K562 (cell line): ENCODE measurements around the gene RNF207. TPM values are rescaled to one million over a fixed set of nuclear protein-coding genes. Genes with fewer than 3 reads are reported as not detected.

ENCODE experiments used
- ATAC-seq: fragments of 200-7000 bp; cut with Tn5 transposase; 3 replicates; pipeline ENCODE4 v1.9.1; 2020; ENCODE audit warnings: moderate library complexity
- BruUV-seq: library from RNA; stranded (reverse); fragments of 400-500 nt; replicated peaks from 2 replicates; lab custom pipeline; 2021; lab: Mats Ljungman, UMichigan
- CTCF ChIA-PET: fragments of 300-600 bp; formaldehyde crosslinking; extraction: SDS; loops from one replicate; lab custom pipeline; 2021; ENCODE audit warnings: low intra/inter-chr PET ratio; lab: Yijun Ruan, JAX
- POLR2A ChIA-PET: fragments of 300-600, 350-650 bp; sonication (Branson Sonifier 250); formaldehyde crosslinking; extraction: SDS; loops from one replicate; lab custom pipeline; 2021; ENCODE audit warnings: antibody characterized with exemption, inconsistent platforms; lab: Yijun Ruan, JAX
- DNase-seq, 4 experiments: peaks; one replicate each; pipeline versions ENCODE4 v3.0.0 to v3.0.0-alpha.2; 2011 to 2018; ENCODE audit warnings: low spot score in 3 of 4, mixed read lengths in 3 of 4; ENCODE audit errors: extremely low read depth in 1 of 4
- FAIRE-seq: peaks from 2 replicates; lab custom pipeline; 2011; peaks lifted over from hg19 to GRCh38; lab: Jason Lieb, UNC
- H2AFZ ChIP-seq: 2 replicates; pipeline ENCODE4 v1.6.0; 2011; ENCODE audit warnings: low read depth, low read length, control low read depth, inconsistent platforms
- H3K27ac ChIP-seq: fragments of 200-600 bp; 3 replicates; pipeline ENCODE4 v1.8.0; 2011; ENCODE audit warnings: low read depth, mild to moderate bottlenecking, control low read depth, inconsistent platforms, low read length, moderate library complexity, mixed read lengths; ENCODE audit errors: extremely low read depth
- H3K27me3 ChIP-seq, 2 experiments: fragments of 300-600 bp in 1 of 2; 2 replicates in 1 of 2; 3 replicates in 1 of 2; pipeline versions ENCODE4 v1.6.0 to v1.8.0; 2011; ENCODE audit warnings: inconsistent platforms in 2 of 2, low read length in 2 of 2, mild to moderate bottlenecking in 1 of 2, mixed read lengths in 1 of 2, moderate library complexity in 1 of 2; ENCODE audit not compliant: control insufficient read depth in 2 of 2, insufficient read depth in 2 of 2
- H3K36me3 ChIP-seq: fragments of 300-600 bp; 3 replicates; pipeline ENCODE4 v1.8.0; 2011; ENCODE audit warnings: mild to moderate bottlenecking, low read length, inconsistent platforms; ENCODE audit not compliant: control insufficient read depth, insufficient read depth
- H3K4me1 ChIP-seq, 2 experiments: fragments of 200-600 bp in 1 of 2; replicated peaks in 1 of 2; 2 replicates in 1 of 2; 3 replicates in 1 of 2; pipeline versions ENCODE4 v1.5.1 to v1.8.0; 2011; ENCODE audit warnings: inconsistent platforms in 2 of 2, low read length in 2 of 2, mild to moderate bottlenecking in 1 of 2, mixed read lengths in 1 of 2, moderate library complexity in 1 of 2; ENCODE audit not compliant: control insufficient read depth in 2 of 2, insufficient read depth in 2 of 2
- H3K4me2 ChIP-seq: 2 replicates; pipeline ENCODE4 v1.6.1; 2011; ENCODE audit warnings: low read length, control low read depth, inconsistent platforms, mixed read lengths; ENCODE audit not compliant: insufficient read depth
- H3K4me3 ChIP-seq: fragments of 200-600 bp; sonication (generic), shearing (Covaris generic); 2 replicates; pipeline ENCODE4 v1.5.1; 2016; ENCODE audit warnings: control low read depth, inconsistent platforms
- H3K79me2 ChIP-seq: fragments of 200-600 bp; 3 replicates; pipeline ENCODE4 v1.8.0; 2011; ENCODE audit warnings: low read length, inconsistent platforms; ENCODE audit not compliant: control insufficient read depth, insufficient read depth
- H3K9ac ChIP-seq, 2 experiments: 2 replicates each; pipeline versions ENCODE4 v1.6.0 to v1.6.1; 2011; ENCODE audit warnings: low read depth in 2 of 2, low read length in 2 of 2, control low read depth in 1 of 2, inconsistent platforms in 1 of 2, mild to moderate bottlenecking in 1 of 2, mixed read lengths in 1 of 2; ENCODE audit not compliant: insufficient read depth in 1 of 2
- H3K9me1 ChIP-seq: one replicate; pipeline ENCODE4 v1.6.0; 2011; ENCODE audit warnings: inconsistent platforms, mild to moderate bottlenecking, low read length, moderate library complexity; ENCODE audit not compliant: control insufficient read depth, insufficient read depth
- H3K9me3 ChIP-seq: replicated peaks from 2 replicates; pipeline ENCODE4 v1.5.1; 2011; ENCODE audit warnings: low read depth, low read length, inconsistent platforms; ENCODE audit not compliant: control insufficient read depth, insufficient read depth
- H4K20me1 ChIP-seq: replicated peaks from 2 replicates; pipeline ENCODE4 v1.6.1; 2011; ENCODE audit warnings: low read length, inconsistent platforms, mixed read lengths; ENCODE audit not compliant: control insufficient read depth, insufficient read depth
- WGBS: fragments of 100-300 bp; shearing (Covaris generic); methylation state at CpG from one replicate; pipeline ENCODE4 v1.1.6; 2016; ENCODE audit warnings: low coverage, mixed read lengths; ENCODE audit not compliant: insufficient coverage; ENCODE audit errors: missing lambda C conversion rate; 5-methylcytosine and 5-hydroxymethylcytosine counted together
- in situ Hi-C: fragments of 300-500 bp; cut with MboI; formaldehyde crosslinking; loops from 4 replicates; pipeline ENCODE4 v1.15.0; 2018; ENCODE audit warnings: inconsistent platforms, mixed read lengths
- intact Hi-C: fragments of 100-400 bp; cut with micrococcal nuclease; formaldehyde crosslinking; loops from 2 replicates; pipeline ENCODE4 v1.14.2; 2022
- polyA plus RNA-seq, 8 experiments: library from polyadenylated mRNA; depleted of rRNA in 4 of 8; stranded (reverse) in 5 of 8; unstranded in 3 of 8; fragments of >200 nt; fragmentation: Nextera tagmentation in 2 of 8; fragmentation: Illumina TruSeq in 1 of 8; extraction: Ambion mirVana in 2 of 8; extraction: Trizol in 1 of 8; gene quantifications; 2 replicates each; pipeline versions ENCODE4 v1.2.1 to v1.2.3, GENCODE V29; 2011 to 2014; ENCODE audit warnings: inconsistent platforms in 1 of 8, missing spikeins in 1 of 8
- total RNA-seq, 7 experiments: library from RNA; depleted of rRNA in 6 of 7; stranded (reverse); fragments of >200 nt in 6 of 7; fragmentation: Illumina TruSeq in 2 of 7; extraction: Trizol in 2 of 7; gene quantifications; 2 replicates each; pipeline versions ENCODE4 v1.2.1 to v1.2.3, GENCODE V29; 2011 to 2021; ENCODE audit warnings: low replicate concordance in 1 of 7
- TF ChIP-seq, protein P1 (sequence below): sonication (generic); formaldehyde crosslinking; IDR thresholded peaks from 2 replicates; pipeline ENCODE4 v1.8.0; 2023; ENCODE audit warnings: missing genetic modification reagents, mild to moderate bottlenecking, borderline replicate concordance

The RNF207 gene
- total and polyA plus RNA-seq, 9 of the 15 experiments (the other 6 are each of a cell fraction or from before 2014, with no cell fraction given) = 2.7 to 30.6 (median 12.9) TPM

DNA sequence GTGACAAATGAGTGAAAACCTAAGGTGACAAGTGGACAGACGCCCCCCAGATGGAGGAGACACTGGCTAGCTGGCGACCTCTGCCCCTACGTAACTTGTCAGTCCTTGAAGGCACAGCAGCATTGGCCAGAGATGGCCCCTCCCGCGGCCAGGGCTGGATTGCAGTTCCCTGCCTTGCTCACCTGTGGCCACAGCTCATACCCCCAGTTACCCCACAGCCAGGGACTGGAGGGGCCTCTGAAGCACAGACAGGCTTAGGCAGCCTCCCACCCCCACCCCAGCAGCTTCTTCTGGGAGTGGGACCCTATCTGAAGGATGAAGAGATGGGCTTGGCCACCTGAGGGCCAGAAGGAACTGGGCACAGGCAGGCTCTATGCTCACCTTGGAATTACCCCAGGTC lies 41.7 kb downstream of the RNF207 start:
- H3K9ac ChIP-seq = no peak overlapping the region
- POLR2A ChIA-PET = interaction anchor here (0.6 to 0.9 kb wide), 3 partner anchors 19 to 257 kb away, joined by 3 to 4 read pairs (median 3); no protein-coding TSS in a partner anchor
- TF ChIP-seq, protein P1, sequence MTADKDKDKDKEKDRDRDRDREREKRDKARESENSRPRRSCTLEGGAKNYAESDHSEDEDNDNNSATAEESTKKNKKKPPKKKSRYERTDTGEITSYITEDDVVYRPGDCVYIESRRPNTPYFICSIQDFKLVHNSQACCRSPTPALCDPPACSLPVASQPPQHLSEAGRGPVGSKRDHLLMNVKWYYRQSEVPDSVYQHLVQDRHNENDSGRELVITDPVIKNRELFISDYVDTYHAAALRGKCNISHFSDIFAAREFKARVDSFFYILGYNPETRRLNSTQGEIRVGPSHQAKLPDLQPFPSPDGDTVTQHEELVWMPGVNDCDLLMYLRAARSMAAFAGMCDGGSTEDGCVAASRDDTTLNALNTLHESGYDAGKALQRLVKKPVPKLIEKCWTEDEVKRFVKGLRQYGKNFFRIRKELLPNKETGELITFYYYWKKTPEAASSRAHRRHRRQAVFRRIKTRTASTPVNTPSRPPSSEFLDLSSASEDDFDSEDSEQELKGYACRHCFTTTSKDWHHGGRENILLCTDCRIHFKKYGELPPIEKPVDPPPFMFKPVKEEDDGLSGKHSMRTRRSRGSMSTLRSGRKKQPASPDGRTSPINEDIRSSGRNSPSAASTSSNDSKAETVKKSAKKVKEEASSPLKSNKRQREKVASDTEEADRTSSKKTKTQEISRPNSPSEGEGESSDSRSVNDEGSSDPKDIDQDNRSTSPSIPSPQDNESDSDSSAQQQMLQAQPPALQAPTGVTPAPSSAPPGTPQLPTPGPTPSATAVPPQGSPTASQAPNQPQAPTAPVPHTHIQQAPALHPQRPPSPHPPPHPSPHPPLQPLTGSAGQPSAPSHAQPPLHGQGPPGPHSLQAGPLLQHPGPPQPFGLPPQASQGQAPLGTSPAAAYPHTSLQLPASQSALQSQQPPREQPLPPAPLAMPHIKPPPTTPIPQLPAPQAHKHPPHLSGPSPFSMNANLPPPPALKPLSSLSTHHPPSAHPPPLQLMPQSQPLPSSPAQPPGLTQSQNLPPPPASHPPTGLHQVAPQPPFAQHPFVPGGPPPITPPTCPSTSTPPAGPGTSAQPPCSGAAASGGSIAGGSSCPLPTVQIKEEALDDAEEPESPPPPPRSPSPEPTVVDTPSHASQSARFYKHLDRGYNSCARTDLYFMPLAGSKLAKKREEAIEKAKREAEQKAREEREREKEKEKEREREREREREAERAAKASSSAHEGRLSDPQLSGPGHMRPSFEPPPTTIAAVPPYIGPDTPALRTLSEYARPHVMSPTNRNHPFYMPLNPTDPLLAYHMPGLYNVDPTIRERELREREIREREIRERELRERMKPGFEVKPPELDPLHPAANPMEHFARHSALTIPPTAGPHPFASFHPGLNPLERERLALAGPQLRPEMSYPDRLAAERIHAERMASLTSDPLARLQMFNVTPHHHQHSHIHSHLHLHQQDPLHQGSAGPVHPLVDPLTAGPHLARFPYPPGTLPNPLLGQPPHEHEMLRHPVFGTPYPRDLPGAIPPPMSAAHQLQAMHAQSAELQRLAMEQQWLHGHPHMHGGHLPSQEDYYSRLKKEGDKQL (CRISPR knock-in tag) = no peak
- TF ChIP-seq, all 486 proteins: peak for 0
- Histone ChIP-seq H2AFZ (no peak overlapping the region), H3K36me3 (no peaks in the 10 kb centered on the region), H3K4me3 (no peak overlapping the region), H3K79me2 (no peaks in the 10 kb centered on the region), H3K9me3 (no peaks in the 10 kb centered on the region), H3K4me1 (peaks cover 5 to 64% of the 10 kb centered on the region in 2 experiments; a peak in 3 of 5 replicates), H4K20me1 (peaks cover 56% of the 10 kb centered on the region), H3K9me1 (peaks cover 7% of the 10 kb centered on the region), H3K27me3 (peaks cover 23 to 66% of the 10 kb centered on the region in 2 experiments), H3K27ac (no peak overlapping the region), H3K4me2 (no peak overlapping the region)
- in situ Hi-C loops = loop anchor here (5.0 kb wide), 1 partner anchor 100 kb away; no protein-coding TSS in a partner anchor
- 1% methylated on average over 5 of the region's 5 CpGs for WGBS
- no peak for FAIRE-seq
- CTCF ChIA-PET = interaction anchor here (1.2 to 6.6 kb wide), 5 partner anchors 33 to 191 kb away, joined by 3 to 131 read pairs (median 11); no protein-coding TSS in a partner anchor
- no TSS peak for BruUV-seq
- ATAC-seq = no peak
- DNase-seq = no peak
- intact Hi-C loops = loop anchor here (2.0 kb wide), 2 partner anchors 33 to 157 kb away; no protein-coding TSS in a partner anchor
